HuH-7 (cell line): ENCODE measurements around the gene ADAP1.

ENCODE experiments used
- DNase-seq: peaks from one replicate; pipeline ENCODE4 v3.0.0; 2011; ENCODE audit warnings: low spot score

ADAP1 gene

DNA sequence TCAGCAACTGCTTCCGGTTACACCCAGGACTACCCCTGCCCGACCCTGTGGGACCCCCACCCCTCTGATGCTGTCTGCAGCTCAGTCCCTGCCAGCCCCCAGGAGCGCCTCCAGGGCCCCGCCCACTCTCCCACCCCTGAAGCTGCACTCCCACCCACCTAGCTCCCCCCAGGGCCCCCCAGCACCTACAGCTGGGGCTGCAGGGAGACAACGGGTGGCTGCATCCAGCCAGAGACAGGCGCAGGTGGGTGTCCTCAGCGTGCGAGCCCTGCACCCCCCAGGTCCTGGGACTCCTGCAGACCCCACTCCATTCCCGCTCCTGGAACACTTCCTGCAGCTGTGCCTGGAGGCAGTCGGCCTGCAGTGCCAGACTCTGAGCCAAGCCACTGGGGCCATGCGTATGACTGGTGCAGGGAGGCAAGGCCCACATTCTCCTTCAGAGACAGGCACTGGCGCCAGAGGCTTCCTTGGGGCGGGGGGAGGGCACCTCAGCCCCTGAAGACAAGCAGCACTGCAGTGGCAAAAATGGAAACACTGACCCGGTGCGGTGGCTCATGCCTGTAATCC lies 34.6 kb upstream of the ADAP1 start:
- no peak for DNase-seq

- peak; percentile 64 for DNase-seq
Measured at GRCh38 chr7:988426-988911, 34.0 kb upstream of the ADAP1 start.

DNA sequence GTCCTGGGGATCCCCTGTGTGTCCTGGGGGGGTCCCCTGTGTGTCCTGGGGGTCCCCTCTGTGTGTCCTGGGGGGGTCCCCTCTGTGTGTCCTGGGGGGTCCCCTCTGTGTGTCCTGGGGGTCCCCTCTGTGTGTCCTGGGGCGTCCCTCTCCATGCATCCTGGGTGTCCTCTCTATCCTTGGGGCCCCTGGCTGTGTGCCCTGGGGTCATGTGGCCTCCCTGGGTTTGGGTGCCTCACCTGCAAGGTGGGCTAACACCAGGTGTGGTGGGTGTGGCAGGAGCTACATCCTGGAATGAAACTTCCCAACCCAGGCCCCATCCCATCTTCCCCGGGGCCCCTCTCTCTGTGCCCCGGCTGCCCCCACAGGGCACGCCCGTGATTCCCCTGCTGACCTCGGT lies 33.4 kb upstream of the ADAP1 start:
- no peak for DNase-seq

- DNase-seq: no peak
Measured at GRCh38 chr7:986766-987751, 32.6 kb upstream of the ADAP1 start.

DNA sequence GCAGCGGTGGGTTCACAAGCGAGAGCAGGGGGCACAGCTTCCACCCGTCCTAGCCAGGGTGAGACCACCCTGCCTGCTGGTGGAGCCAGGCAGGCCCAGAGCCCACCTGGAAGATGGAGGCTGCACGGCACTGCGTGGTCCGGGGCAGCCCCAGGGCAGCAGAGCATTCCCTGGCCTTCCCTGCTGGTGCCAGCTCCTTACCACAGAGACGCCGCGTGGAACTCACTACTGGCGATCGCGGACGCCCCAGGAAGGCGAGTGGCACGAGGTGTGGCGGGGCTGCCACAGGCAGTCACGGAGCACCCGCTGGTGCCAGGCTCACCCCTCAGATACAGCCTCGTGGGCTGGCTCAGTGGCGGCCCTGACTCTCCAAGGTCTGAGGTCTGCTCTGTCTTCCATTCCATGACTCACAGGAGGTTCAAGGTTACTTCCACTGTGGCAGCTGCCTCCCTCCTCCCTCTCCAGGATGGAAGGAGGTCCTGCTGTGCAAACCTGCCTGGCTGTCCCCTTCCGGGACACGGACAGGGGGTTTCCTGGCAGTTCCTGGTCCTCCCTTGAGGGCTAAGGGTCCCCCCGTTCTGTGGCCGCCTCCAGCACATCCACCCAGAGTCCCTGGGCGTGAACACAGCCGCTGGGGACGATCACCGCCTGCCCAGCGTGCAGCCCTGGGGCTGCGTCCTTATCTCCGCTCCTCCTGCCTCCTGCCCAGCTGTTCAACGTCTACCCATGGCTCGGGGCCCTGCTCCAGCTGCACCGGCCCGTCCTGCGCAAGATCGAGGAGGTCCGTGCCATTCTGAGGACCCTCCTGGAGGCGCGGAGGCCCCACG lies 31.6 kb upstream of the ADAP1 start:
- no peak for DNase-seq

GRCh38 chr7:985127-985416 lies 30.6 kb upstream of the ADAP1 start:
- DNase-seq: no peak

- no peak for DNase-seq
Measured at GRCh38 chr7:984361-985126, 30.1 kb upstream of the ADAP1 start.

DNA sequence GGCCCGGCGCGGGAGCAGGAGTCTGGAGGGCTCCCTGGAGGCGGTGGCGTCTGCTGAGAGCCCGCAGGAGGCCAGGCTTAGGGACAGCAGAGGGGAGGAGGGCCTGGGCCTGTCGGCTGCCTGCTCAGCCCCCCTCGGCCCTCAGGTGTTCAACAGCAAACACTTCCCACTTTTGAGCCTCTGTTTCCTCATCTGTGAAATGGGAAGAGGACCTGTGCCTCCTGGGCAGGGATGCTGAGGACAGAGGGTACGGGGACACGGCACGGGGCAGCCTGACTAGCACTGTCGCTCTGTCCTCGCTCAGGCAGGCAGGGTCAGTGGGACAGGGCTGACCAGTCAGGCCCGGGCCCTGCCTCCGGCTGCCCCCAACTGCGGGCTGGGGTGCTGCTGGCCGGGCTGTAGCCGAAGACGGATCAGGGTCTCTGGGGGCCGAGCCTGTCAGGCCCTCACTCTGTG lies 29.2 kb upstream of the ADAP1 start:
- no peak for DNase-seq

DNA sequence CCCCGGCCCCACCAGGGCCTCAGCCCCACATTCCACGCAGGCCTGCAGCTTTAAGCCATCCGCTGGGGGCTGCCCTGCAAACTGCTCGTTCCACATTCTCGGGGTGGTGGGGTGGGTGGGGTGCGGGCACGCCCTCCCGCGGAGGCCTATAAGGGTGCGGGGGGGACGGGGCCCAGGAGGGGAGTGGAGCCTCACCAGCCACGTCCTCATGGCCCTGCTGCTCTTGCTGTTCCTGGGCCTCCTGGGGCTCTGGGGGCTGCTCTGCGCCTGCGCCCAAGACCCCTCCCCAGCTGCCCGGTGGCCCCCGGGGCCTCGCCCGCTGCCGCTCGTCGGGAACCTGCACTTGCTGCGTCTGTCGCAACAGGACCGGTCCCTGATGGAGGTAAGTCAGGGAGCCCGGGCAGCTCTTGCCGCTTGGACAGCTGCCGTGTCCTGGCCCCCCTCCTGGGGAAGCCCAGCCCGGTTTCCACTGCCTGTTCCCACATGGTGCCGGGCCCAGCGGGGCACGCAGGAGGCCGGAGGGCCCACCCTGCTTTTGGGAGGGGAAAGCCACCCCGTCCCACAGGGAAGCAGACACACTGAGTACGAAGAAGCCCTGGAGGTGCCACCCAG lies 28.6 kb upstream of the ADAP1 start, which contains the start of gene CYP2W1:
TSS of gene CYP2W1 (plus strand) at position 178 of the 612 bp plus-strand sequence. CDS start at position 209, 31 bp downstream.
- DNase-seq: no peak

GRCh38 chr7:982511-983003 lies 28.1 kb upstream of the ADAP1 start:
- DNase-seq: no peak

DNA sequence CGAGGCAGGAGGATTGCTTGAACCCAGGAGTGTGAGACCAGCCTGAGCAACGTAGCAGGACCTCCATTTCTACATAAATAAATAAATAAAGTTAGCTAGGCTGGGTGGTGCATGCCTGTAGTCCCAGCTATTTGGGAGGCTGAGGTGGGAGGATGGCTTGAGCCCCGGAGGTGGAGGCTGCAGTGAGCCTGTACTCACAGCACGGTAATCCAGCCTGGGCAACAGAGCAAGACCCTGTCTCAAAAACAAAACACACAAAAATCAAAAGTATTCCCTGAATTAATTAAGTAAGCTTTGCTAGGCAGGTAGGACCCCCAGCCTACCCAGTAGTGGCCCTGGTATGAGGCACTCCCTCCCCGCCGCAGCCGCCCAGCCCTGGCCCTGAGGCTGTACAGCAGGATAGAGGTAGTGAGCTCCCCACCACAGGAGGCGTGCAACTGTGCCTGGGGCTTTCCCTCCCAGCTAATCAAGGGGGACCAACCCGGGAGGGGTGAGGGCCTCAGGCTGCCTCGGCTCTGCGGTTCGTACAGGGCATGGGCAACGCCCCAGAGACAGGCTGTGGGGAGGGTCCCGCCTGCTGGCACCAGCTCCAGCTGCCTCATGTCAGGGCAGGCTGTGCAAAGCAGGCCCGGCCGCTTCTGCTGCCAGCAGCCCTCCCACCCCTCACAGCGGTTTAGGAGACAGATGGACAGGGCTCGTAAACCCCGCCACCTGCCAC lies 27.5 kb upstream of the ADAP1 start:
- no peak for DNase-seq

GRCh38 chr7:979886-980571 lies 25.5 kb upstream of the ADAP1 start:
- DNase-seq: no peak

- no peak for DNase-seq
Measured at GRCh38 chr7:979151-979550, 24.7 kb upstream of the ADAP1 start.

DNA sequence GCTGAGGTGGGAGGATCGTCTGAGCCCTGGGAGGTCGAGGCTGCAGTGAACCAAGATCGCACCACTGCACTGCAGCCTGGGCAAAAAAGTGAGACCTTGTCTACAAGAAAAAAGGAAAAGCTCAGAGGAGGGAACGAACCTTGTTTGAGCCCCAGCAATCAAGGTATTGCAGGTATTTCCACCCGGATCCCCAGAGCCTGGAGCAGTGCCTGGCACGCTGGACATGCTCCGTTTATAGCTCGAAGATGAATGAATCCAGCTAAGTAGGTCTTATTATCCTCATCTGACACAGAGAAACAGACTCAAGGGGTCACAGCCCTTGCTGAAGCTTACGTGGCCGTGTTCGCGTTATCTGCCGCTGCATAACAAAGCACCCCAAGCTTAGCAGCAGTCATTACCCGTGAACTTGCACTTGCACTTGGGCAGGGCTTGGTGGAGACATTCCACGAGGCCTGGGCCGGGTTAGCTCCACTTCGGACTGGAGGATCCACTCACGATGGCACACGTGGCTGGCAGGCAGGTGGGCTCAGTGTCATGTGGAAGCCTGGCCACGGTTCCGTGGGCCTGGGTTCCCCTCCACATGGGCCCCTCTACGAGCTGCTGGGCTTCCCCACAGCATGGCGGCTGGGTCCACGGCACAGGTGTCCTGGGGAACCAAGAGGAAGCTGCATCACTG lies 24.1 kb upstream of the ADAP1 start:
- no peak for DNase-seq

DNA sequence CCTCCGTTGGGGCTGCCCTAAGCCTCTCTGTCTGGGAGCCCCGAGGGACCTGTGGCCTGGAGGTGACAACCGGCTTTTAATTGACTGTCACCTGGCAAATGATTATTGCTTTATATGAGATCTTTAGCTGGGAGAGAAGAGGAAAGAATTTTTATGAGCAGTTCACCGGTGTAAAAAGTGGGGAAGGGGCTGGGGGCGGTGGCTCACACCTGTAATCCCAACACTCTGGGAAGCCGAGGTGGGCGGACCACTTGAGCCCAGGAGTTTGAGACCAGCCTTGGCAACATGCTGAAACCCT lies 23.5 kb upstream of the ADAP1 start:
- DNase-seq: no peak

- peak; percentile 98 for DNase-seq
Measured at GRCh38 chr7:977326-978048, 23.0 kb upstream of the ADAP1 start.

- DNase-seq: no peak
Measured at GRCh38 chr7:976901-977325, 22.4 kb upstream of the ADAP1 start.

- DNase-seq: no peak
Measured at GRCh38 chr7:975702-976473, 21.4 kb upstream of the ADAP1 start.
